ENCODE measurements around the gene NISCH. TPM values are rescaled to one million over a fixed set of nuclear protein-coding genes. Genes with fewer than 3 reads are reported as not detected.
A peak's percentile ranks its signal among the peaks of the same experiment; 100 is the strongest.

NISCH gene
- total RNA-seq, 1 experiment from 2014 or later: 62.2 TPM

GRCh38 chr3:52532838-52533622 is 77.6 kb downstream of the NISCH start:
- POLR2A ChIA-PET: interaction anchor here (0.6 kb wide), 1 partner anchor 81 kb away, joined by 3 read pairs; no protein-coding TSS in a partner anchor
- no TSS peak for BruUV-seq (replicated peaks)

GRCh38 chr3:52533623-52534280 is 78.3 kb downstream of the NISCH start, which contains the start of gene NT5DC2:
Gene NT5DC2 (minus strand): TSS chr3:52533857. CDS start chr3:52533737, 120 bp downstream.
- H3K27ac Mint-ChIP-seq (ENCODE audit: unreplicated experiment): peak within 1 kb of the TSS; percentile 77
- H3K9me3 Mint-ChIP-seq (ENCODE audit: unreplicated experiment): no peaks in the 10 kb centered on the region
- peaks cover 25% of the 10 kb centered on the region for H3K4me1 Mint-ChIP-seq (ENCODE audit: low read depth, unreplicated experiment)
- intact Hi-C loops (cut with micrococcal nuclease; ENCODE audit: unreplicated experiment): loop anchor here (10.0 kb wide), 3 partner anchors 79 to 511 kb away; partner anchors contain the start of genes GNL3, NISCH, PBRM1 and SFMBT1
- POLR2A ChIA-PET: no interaction called here
- Histone ChIP-seq H3K4me1 (peaks cover 28% of the 10 kb centered on the region; the same call in 1 of the 2 replicates), H3K27me3 (replicated peaks; ENCODE audit: control insufficient read depth, insufficient read depth, low read length) (no peaks in the 10 kb centered on the region), H3K9me3 (no peaks in the 10 kb centered on the region), H3K4me3 (ENCODE audit: low read depth, low read length) (peak within 1 kb of the TSS; percentile 95), H3K36me3 (ENCODE audit: control insufficient read depth, insufficient read depth, low read length) (peaks cover 1% of the 10 kb centered on the region)
- TF ChIP-seq CTCF (IDR thresholded peaks at IDR 0.05; ENCODE audit: insufficient read depth in 1 of 2, low read depth in 1 of 2, low read length in 1 of 2, severe bottlenecking in 1 of 2, unreplicated experiment in 1 of 2): peak in 1 of 2 experiments; percentile 10
- H3K36me3 Mint-ChIP-seq (ENCODE audit: insufficient read depth, unreplicated experiment): peaks cover 55% of the 10 kb centered on the region
- peak; percentile 65 to 88 for DNase-seq
- CTCF ChIA-PET: no interaction called here
- H3K27me3 Mint-ChIP-seq (ENCODE audit: insufficient read depth, unreplicated experiment): no peaks in the 10 kb centered on the region
- BruUV-seq (replicated peaks): no TSS peak
- peak within 1 kb of the TSS; percentile 89 for H3K4me3 Mint-ChIP-seq (ENCODE audit: unreplicated experiment)

More at GRCh38 chr3:52532838-52533622, 77.6 kb downstream of the NISCH start:
- CTCF ChIA-PET: no interaction called here
- peaks cover 2% of the 10 kb centered on the region for H3K36me3 ChIP-seq (ENCODE audit: control insufficient read depth, insufficient read depth, low read length)
- H3K4me3 ChIP-seq (ENCODE audit: low read depth, low read length): peak overlapping the region; percentile 95
- Mint-ChIP-seq H3K4me1 (ENCODE audit: low read depth, unreplicated experiment) (peaks cover 19% of the 10 kb centered on the region), H3K27ac (ENCODE audit: unreplicated experiment) (no peak overlapping the region), H3K9me3 (ENCODE audit: unreplicated experiment) (no peaks in the 10 kb centered on the region), H3K27me3 (ENCODE audit: insufficient read depth, unreplicated experiment) (no peaks in the 10 kb centered on the region), H3K4me3 (ENCODE audit: unreplicated experiment) (peak overlapping the region; percentile 77), H3K36me3 (ENCODE audit: insufficient read depth, unreplicated experiment) (peaks cover 55% of the 10 kb centered on the region)
- H3K9me3 ChIP-seq: no peaks in the 10 kb centered on the region
- H3K4me1 ChIP-seq: peaks cover 27% of the 10 kb centered on the region; the same call in 1 of the 2 replicates
- no peak for TF ChIP-seq CTCF (IDR thresholded peaks at IDR 0.05; ENCODE audit: insufficient read depth in 1 of 2, low read depth in 1 of 2, low read length in 1 of 2, severe bottlenecking in 1 of 2, unreplicated experiment in 1 of 2)
- intact Hi-C loops (cut with micrococcal nuclease; ENCODE audit: unreplicated experiment): loop anchor here (10.0 kb wide), 3 partner anchors 78 to 512 kb away; partner anchors contain the start of genes GNL3, NISCH, PBRM1 and SFMBT1
- peak; percentile 43 to 49 for DNase-seq
- no peaks in the 10 kb centered on the region for H3K27me3 ChIP-seq (replicated peaks; ENCODE audit: control insufficient read depth, insufficient read depth, low read length)
